ENCODE results near the gene GRK3. TPM values are rescaled to one million over a fixed set of nuclear protein-coding genes. Genes with fewer than 3 reads are reported as not detected.

The GRK3 gene
- total RNA-seq, 1 experiment from 2014 or later, result 14.6 TPM

DNA sequence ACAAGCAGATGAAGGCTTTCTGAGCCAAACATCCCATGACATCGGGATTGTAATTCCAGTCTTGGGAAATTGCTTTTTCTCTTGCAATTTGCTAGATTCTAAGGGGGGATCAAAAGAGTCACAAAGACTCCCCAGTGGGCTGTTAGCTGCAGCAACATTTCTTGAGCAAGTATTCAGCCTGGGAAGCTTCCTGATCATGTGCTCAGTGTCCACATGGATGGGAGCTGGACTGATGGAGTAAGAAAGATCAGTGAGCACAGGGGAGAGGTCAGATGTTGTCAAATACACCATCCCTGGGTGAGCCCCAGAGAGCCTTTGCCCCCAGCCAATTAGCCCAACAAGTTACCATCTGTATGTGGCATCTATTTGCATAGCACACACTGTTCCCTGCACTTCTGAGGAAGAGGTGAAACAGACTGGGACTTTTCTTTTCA lies 10.2 kb upstream of the GRK3 start:
- Histone ChIP-seq H4K20me1 (ENCODE audit: insufficient read depth) (no peaks in the 10 kb centered on the region), H3K27me3 (ENCODE audit: insufficient read depth, low read length) (no peaks in the 10 kb centered on the region), H3K4me1 (ENCODE audit: control insufficient read depth in 1 of 2, insufficient read depth in 2 of 2, low read length in 2 of 2) (no peaks in the 10 kb centered on the region), H3K79me2 (ENCODE audit: insufficient read depth, low read length) (no peaks in the 10 kb centered on the region), H3K36me3 (ENCODE audit: control insufficient read depth in 1 of 2, insufficient read depth in 2 of 2, low read length in 2 of 2) (no peaks in the 10 kb centered on the region), H3K27ac (ENCODE audit: low read depth, low read length) (no peak overlapping the region), H3K4me3 (replicated peaks in 1 of 2; ENCODE audit: low read depth in 1 of 2, low read length in 2 of 2) (no peak overlapping the region), H3K9me2 (ENCODE audit: insufficient read depth) (no peaks in the 10 kb centered on the region), H3K4me2 (ENCODE audit: low read length) (no peak overlapping the region), H3K9me3 (ENCODE audit: control insufficient read depth in 1 of 2, insufficient read depth in 1 of 2, low read depth in 1 of 2, low read length in 2 of 2) (no peaks in the 10 kb centered on the region), H3K9ac (ENCODE audit: low read length) (no peak overlapping the region), H2AFZ (ENCODE audit: low read depth, low read length, poor library complexity, severe bottlenecking) (no peak overlapping the region)
- ChIA-PET RAD21 (ENCODE audit: low non-redundant PET in 1 of 2, low total read pairs in 2 of 2, uncharacterized antibody in 2 of 2, unreplicated experiment in 2 of 2) (no interaction called here), POLR2A (no interaction called here), CTCF (no interaction called here)
- TF ChIP-seq CBX3 (IDR thresholded peaks at IDR 0.05; ENCODE audit: low read depth) (no peak), JUND (IDR thresholded peaks at IDR 0.05) (no peak), POLR2AphosphoS5 (IDR thresholded peaks at IDR 0.05; ENCODE audit: low read depth, low read length) (no peak), YY1 (IDR thresholded peaks at IDR 0.05; ENCODE audit: extremely low read depth, insufficient replicate concordance, low read depth, low read length) (no peak), EZH2 (IDR thresholded peaks at IDR 0.05) (no peak), ZNF274 (IDR thresholded peaks at IDR 0.05; ENCODE audit: low read depth, low read length) (no peak), FOSL1 (IDR thresholded peaks at IDR 0.05; ENCODE audit: low read depth) (no peak), RAD21 (IDR thresholded peaks at IDR 0.05; ENCODE audit: low read depth) (no peak), ZFX (IDR thresholded peaks at IDR 0.05) (no peak), CEBPB (IDR thresholded peaks at IDR 0.05; ENCODE audit: low read depth) (no peak), EZH2phosphoT487 (IDR thresholded peaks at IDR 0.05; ENCODE audit: borderline replicate concordance) (no peak), SIN3A (IDR thresholded peaks at IDR 0.05; ENCODE audit: low read depth) (no peak), ELF1 (IDR thresholded peaks at IDR 0.05; ENCODE audit: borderline replicate concordance, low read depth) (no peak), TCF7L2 (IDR thresholded peaks at IDR 0.05; ENCODE audit: borderline replicate concordance, extremely low read depth, insufficient read depth, insufficient read length) (no peak), EGR1 (IDR thresholded peaks at IDR 0.05; ENCODE audit: low read depth) (no peak)
- TF ChIP-seq, protein P1, sequence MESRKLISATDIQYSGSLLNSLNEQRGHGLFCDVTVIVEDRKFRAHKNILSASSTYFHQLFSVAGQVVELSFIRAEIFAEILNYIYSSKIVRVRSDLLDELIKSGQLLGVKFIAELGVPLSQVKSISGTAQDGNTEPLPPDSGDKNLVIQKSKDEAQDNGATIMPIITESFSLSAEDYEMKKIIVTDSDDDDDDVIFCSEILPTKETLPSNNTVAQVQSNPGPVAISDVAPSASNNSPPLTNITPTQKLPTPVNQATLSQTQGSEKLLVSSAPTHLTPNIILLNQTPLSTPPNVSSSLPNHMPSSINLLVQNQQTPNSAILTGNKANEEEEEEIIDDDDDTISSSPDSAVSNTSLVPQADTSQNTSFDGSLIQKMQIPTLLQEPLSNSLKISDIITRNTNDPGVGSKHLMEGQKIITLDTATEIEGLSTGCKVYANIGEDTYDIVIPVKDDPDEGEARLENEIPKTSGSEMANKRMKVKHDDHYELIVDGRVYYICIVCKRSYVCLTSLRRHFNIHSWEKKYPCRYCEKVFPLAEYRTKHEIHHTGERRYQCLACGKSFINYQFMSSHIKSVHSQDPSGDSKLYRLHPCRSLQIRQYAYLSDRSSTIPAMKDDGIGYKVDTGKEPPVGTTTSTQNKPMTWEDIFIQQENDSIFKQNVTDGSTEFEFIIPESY (IDR thresholded peaks at IDR 0.05; ENCODE audit: extremely low read depth, insufficient replicate concordance, low read length), result no peak
- TF ChIP-seq, protein P2, sequence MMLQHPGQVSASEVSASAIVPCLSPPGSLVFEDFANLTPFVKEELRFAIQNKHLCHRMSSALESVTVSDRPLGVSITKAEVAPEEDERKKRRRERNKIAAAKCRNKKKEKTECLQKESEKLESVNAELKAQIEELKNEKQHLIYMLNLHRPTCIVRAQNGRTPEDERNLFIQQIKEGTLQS (IDR thresholded peaks at IDR 0.05), result no peak
- TF ChIP-seq, protein P3, sequence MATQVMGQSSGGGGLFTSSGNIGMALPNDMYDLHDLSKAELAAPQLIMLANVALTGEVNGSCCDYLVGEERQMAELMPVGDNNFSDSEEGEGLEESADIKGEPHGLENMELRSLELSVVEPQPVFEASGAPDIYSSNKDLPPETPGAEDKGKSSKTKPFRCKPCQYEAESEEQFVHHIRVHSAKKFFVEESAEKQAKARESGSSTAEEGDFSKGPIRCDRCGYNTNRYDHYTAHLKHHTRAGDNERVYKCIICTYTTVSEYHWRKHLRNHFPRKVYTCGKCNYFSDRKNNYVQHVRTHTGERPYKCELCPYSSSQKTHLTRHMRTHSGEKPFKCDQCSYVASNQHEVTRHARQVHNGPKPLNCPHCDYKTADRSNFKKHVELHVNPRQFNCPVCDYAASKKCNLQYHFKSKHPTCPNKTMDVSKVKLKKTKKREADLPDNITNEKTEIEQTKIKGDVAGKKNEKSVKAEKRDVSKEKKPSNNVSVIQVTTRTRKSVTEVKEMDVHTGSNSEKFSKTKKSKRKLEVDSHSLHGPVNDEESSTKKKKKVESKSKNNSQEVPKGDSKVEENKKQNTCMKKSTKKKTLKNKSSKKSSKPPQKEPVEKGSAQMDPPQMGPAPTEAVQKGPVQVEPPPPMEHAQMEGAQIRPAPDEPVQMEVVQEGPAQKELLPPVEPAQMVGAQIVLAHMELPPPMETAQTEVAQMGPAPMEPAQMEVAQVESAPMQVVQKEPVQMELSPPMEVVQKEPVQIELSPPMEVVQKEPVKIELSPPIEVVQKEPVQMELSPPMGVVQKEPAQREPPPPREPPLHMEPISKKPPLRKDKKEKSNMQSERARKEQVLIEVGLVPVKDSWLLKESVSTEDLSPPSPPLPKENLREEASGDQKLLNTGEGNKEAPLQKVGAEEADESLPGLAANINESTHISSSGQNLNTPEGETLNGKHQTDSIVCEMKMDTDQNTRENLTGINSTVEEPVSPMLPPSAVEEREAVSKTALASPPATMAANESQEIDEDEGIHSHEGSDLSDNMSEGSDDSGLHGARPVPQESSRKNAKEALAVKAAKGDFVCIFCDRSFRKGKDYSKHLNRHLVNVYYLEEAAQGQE (IDR thresholded peaks at IDR 0.05; ENCODE audit: low read depth), result no peak
- no TSS peak for BruUV-seq (replicated peaks)
- intact Hi-C loops (cut with micrococcal nuclease), result no loop called here
- ATAC-seq, result no peak
- DNase-seq (ENCODE audit: low read depth, low spot score), result no peak
